GM19463 (cell line): ENCODE results near the gene DYSF.
"Not testable (repeated sequence)": the region's sequence is repeated elsewhere in the genome, so short reads cannot be mapped to it uniquely, and the experiment has no call there.

ENCODE experiments used
- ATAC-seq: cut with Tn5 transposase; IDR thresholded peaks from one replicate; pipeline ENCODE4 v1.9.1; 2021; ENCODE audit warnings: mild to moderate bottlenecking, moderate library complexity; ENCODE audit not compliant: unreplicated experiment

The DYSF gene

DNA sequence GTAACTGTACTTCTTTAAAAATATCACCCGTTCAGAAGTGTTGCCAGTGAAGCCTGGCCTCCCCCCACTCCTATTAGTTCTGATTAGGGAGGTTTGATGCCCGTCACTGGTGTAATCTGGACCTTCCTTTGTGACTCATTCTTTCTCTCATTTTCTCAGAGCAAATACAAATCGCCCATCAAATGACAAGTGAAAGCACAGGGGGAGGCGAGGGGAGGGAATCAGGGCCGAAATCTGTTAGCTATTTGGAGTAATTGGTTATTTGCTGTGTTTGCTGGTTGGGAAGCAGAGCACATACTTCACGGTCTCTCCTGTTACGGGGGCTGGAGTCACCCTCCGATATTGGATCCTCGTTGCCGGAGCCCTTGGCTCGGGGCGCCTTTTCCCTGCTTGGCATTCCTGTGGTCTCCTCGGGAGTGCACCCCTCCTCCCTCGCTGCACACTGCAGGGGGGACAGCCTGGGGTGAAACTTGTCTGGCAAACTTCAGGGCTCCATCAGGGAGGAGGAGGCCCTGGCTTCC is 178.1 kb downstream of the DYSF start:
- ATAC-seq = no peak

DNA sequence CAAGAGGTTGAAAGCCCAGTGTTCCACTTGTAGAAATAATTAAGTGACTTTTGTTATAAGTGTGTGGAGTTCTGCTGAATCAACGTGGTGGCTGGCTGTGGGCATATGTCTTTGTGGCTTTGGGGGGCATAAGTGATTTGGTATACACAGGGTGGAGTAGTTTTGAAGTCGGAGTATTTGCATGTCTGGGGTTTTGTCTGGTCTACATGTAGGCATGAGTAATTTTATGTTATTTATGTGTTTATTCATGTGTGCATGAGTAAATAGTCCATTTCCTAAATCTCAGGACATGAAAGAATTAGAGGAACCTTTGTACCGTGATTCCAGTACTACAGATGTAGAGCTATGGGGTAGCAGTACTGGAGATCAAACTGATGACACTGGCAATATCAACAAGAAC is 179.7 kb downstream of the DYSF start:
- no peak for ATAC-seq

DNA sequence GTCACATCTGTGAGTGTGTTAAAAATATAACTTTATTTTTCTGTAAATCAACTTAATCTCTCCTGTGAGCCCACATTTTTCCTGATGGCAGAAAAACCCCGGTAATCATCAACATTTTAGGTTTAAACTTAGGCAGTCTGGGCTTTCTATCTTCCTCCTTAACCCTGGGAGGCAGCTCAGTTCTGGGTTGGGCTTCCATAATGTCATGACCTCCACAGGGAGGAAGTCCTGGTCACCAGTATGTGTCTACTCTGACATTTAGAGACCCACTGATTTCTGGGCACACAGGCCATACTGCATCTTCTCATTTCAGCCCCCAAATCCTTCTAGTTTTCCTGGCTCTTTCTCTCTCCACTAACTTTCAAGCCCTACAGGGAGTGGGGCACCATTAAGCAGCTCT is 181.2 kb downstream of the DYSF start:
- no peak for ATAC-seq

DNA sequence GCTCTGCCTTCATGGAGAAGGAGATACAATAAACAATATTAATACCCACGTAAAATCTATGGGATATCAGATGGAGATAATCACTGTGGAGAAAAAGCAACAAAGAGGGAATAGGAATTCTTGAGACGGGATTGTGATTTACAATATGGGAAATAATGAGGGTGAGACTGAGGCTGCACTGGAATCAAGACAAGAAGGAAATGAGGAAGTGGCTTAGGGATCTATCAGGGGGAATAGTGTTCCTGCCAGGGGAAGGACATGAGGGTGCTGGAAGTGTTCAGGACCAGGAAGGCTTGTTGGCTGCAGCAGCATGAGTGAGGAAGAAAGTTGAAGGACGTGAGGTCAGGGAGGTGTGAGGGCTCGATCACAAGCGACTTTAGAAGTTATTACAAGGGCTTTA is 182.4 kb downstream of the DYSF start:
- ATAC-seq = no peak

DNA sequence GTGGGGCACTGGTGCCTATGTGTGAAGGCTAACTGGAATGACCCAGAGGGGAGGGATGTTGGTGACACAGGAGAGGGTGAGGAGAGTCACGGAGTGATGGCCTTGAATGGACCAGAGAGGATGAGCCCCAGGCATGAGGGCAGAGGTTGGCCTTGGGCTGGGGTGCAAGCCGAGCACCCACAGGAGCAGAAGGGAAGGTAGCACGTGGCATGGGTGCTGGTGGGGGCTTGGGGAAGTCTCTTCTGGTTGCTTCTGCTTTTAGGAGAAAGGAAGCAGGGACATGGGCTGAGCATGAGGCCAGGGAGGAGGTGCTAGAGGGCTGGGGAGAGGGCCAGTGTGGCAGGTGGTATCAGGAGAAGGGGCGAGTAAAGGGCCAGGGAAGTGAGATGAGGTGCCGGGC is 183.8 kb downstream of the DYSF start:
- no peak for ATAC-seq

DNA sequence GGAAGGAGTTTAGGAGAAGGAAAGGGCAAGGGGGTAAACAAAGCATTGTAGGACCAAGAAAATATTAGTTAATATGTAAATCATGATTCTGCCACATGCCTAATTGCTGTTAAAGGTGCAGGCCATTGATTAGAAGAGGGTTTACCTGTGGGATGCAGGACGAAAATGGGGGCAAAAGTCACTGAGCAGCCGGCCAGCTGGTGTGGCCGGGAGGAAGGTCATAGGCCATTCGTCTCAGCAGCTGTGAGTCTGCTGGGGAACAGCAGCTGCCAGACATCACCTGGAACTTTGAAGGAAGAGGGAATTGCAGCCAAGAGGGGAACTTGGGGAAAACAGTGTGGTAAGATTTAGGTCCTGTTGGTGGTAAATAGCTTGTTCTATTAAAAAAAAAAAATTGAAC is 184.4 kb downstream of the DYSF start:
- no peak for ATAC-seq

DNA sequence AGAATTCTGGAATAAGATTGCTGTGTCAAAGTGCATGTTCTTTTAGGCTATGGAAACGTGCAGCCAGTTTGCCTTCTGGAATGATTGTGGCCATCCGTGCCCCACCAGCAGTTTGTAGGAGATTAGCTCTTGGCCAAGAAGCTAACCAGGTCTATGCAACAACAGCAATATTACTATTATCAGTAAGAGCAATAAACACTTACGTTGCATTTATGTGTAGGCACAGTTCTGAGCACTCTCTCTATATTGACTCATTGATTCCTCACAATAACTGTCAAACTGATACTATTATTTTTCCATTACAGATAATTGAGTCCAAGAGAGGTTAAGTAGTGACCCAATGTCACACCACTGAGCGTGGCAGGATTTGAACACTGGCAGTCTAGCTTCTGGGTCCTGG is 186.4 kb downstream of the DYSF start:
- no peak for ATAC-seq

DNA sequence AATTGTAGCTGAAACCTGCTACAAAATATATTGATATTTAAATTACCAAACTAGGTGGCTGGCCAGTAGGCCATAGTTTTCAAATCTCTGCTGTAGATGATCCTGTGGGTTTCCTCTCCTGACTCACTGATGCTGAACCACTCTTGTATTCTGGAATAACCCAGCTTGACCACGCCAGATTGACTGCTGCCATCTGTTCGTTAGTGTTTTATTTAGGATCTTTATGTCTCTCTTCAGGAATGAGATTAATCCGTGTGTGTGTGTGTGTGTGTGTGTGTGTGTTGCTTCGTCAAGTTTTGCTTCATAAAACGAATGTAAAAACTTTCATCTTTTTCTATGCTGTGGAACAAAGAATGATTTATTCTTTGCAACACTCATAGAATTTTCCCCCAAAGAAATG is 187.1 kb downstream of the DYSF start:
- ATAC-seq = no peak

DNA sequence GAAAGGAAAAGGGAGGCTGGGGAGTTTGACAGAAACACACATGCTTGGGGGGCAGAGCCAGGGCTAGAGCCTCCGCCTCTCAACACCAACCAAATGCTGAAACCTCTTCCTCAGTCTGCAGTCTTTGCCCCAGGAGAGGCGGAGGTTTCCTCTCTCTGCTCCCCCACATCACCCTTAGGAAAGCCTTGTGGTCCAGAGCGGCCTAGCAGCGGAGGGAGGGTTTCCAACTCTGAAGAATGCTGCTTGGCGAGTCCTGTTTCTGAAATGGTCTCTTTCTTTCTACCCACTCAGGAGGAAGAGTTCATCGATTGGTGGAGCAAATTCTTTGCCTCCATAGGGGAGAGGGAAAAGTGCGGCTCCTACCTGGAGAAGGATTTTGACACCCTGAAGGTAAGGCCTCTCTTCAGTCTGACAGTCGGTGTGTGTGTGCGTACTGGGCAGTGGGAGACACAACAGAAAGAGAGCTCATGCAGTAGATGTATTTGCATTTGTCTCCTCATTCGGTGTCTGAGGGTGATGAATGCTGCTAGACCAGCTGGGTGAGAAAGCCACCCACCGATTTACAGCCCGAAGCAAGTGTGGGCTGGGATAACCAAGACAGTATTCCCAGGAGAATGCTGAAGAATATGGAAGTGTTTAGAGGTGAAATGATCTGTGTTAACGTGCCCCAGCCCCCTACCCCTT is 190.5 kb downstream of the DYSF start:
- no peak for ATAC-seq

DNA sequence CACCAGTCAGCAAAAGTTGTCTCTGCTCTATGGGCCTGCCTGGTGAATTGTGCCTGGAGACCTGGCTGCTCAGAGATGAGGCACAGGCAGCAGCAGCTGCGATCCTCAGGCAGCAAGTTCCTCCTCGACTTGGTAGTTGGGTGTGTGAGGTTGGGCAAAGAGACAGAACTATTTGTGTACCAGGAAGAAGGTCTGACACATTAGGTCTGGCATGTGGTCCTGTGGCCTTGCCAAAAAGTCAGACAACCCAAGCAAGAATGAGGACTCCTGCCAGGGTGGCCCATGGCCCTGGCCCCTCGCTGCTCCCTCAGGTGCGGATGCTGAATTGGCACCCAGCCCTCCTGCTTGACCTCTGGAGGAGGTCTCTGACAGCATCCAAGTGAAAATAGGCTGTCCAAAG is 192.7 kb downstream of the DYSF start:
- no peak for ATAC-seq

DNA sequence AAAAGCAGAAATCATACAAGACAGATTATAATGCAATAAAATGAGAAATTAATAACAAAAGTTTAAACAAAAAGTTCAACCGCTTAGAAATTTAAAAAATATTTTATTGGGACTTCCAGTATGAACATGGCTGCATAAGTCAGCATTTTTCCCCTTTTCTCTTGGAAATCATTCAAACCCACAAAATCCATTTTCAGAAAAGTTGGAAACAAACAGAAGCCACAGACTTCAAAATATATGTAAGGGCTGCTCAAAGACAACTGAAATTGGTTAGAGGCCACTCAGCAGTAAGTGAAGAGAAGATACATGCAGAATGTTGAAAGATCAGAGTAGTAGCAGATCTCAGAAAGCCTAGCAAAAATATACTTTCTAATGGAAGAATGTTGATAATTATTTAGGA is 194.0 kb downstream of the DYSF start:
- ATAC-seq = no peak

DNA sequence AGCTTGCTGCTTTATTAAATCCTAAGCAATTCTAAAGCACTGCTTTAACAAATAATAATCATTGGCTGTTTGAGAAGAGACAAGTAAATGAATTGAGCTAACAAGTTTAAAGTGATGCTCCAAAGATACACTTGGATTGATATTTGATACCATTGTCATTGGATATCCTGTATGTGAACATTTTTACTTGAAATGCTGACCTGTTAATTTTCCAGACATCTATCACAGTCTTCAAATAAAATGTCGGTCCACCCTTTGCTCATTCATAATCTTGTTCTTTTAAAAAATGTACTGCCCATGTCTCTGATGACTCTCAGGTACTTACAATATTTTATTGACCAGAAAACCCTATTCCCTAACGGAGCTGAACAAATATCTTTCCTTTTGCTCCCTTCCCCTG is 202.1 kb downstream of the DYSF start:
- ATAC-seq = no peak

DNA sequence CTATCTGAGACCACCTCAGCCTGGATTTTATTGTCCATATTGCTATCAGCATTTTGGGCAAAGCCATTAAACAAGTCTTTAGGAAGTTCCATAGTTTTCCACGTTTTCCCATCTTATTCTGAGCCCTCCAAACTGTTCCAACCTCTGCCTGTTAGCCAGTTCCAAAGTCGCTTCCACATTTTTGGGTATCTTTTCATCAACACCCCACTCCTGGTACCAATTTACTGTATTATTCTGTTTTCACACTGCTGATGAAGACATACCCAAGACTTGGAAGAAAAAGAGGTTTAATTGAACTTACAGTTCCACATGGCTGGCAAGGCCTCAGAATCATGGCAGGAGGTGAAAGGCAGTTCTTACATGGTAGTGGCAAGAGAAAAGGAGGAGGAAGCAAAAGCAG is 204.9 kb downstream of the DYSF start:
- ATAC-seq = not testable (repeated sequence)

DNA sequence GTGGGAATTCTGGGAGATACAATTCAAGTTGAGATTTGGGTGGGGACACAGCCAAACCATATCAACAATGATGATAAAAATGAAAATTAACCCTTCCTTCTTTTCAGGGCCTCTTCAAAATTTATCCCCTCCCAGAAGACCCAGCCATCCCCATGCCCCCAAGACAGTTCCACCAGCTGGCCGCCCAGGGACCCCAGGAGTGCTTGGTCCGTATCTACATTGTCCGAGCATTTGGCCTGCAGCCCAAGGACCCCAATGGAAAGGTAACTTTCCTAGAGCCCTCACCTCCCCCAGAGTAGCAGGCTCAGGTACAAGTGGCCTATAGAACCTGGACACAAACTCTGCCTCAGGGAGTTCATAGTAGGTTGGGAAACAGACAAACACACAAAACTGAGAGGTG is 205.4 kb downstream of the DYSF start:
- no peak for ATAC-seq

DNA sequence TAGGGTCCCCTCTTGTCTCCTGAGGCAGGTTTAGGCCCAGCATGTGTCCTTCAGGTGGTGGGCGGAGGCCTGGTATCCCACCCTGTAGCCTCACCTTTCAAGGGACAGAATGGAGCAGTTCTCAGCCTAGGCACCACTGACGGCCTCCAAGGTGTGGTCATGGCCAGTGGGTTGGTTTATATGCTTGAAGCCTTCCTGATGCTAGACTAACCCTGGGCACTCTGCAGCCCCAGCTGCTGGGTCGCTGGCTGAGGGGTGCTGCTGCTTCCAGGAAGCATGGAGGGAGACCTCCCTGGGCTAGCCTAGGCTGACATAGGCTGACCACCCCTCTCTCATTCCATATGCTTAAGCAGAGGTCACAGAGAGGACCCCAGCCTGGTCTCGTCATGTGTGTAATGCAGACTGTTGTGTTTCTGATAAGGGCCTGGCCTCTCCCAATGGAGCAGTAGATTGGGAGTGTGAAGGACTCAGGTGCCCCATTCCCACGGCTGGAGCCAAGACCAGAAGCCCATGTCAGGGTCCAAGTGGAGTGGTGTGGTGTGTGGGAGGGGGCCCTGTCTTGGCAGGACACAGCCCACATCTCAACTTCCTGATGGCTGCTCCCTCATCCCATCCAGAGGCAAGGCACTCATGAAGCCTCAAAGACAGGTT is 206.6 kb downstream of the DYSF start:
- ATAC-seq = no peak

DNA sequence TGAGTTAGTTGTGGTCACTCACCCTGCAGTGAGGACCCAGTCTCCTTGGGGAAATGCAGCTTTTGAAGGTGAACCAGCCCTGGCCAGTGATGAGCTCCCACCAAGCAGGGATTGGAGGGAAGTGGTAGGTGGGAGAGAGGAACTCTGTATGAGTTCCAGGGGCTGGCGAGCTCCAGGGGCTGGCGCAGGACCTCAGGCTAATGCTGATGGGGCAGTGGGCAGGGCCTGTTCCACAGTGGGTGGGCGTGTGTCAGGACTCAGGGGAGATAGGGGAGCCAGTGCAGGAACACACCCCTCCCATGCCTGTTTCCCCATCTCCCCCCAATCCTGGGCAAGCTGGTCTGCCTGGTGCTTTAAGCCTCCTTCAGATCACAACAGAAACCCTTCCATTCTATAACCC is 208.4 kb downstream of the DYSF start:
- ATAC-seq = no peak

DNA sequence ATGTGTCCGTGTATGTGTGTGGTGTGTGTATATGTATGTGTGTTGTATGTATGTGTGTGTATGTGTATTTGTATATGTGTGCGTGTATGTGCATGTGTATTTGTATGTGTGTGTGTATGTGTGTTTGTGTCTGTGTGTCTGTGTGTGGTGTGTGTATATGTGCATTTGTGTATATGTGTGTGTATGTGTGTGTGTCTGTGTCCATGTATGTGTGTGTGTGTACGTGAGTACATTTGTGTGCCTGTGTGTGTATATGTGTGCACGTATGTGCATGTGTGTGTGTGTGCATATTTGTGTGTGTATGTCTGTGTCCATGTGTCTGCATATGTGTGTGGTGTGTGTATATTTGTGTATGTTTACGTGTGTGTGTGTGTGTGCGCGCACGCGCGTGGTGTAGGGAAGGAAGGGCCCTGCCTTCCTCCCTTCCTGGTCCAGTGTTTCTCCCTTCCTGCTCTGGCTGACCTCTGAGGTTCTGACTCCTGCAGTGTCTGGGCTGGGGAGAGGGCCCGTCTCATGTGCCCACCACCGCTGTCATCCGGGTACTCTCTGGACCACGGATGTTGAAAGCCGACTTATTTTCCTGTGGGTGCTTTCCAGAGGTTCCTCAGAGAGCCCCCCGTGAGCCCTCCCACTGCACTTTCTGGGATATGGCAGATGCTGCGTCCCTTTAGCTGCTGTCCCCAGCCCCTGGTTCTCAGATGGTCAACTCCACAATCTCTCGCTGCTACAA is 209.5 kb downstream of the DYSF start:
- no peak for ATAC-seq

DNA sequence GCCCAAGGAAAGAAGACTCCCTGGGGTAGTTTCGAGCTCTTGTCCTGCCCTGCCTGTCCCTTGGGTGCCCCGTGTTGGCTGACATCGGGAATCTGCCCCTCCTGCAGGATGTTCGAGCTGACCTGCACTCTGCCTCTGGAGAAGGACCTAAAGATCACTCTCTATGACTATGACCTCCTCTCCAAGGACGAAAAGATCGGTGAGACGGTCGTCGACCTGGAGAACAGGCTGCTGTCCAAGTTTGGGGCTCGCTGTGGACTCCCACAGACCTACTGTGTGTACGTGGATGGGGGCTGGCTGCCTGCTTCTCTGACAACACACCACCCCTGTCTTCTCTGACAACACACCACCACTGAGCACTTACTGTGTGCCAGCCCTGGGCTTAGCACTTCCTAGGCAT is 210.8 kb downstream of the DYSF start:
- ATAC-seq = no peak

DNA sequence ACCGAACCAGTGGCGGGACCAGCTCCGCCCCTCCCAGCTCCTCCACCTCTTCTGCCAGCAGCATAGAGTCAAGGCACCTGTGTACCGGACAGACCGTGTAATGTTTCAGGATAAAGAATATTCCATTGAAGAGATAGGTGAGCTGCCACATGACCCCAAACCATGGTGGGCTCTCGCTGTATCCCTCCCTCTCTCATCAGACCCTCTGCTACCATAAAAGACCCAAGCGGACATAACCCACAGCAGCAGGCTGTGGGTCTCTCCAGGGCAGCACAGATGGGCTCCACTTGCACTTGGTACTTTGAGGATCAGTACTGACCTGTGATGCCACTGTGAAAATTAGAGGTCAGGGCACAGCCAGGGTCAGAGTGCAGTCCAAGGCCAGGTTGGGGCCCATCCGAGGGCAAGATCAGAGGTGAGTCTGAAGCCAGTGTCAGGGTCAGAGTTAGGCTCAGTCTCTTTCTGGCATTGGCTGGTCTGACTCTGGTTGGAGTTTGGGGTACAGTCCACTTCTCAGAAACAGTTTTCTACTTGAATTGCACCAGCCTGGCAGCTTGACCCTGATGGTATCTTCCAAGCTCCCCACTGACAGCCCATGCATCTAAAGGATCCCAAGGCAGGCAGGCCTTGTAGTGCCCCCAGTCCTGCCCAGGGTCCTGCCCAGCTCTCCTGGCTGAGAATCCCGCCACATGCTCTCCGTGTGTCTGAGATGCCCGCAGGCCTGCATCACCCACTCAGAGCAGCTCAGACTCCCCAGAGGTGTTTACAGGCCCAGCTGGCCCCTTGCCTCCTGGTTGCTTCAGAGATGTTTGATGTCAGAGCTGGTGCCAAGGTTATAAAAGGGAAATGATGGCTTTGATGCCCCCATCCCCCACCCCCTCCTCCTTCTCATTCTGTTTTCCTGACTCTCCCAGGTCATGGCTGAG is 212.1 kb downstream of the DYSF start:
- ATAC-seq = no peak

DNA sequence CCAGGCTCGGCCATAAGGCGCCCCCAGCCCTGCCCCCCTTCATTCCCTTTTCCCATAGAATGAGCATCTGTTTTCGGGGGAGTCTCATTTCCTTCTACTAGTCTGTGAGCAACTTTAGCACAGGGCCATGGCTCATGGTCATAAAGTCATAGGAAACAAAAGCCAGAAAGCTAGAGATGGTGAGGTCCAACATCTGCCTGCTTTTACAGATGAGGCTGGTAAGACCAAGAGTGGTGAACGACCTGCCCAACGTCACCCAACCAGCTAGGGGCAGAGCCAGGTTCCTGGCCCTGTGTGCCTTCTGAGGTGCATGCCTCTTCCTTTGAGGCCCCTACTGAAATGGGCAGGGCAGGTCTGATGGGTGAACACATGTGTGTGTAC is 212.7 kb downstream of the DYSF start:
- no peak for ATAC-seq
